Activated naive CD8-positive, alpha-beta T cell treated with anti-CD3 and anti-CD28 coated beads, Interleukin-2, amount 10 ng/mL, durations not matched to agents 7 days and 5 days (primary cell): ENCODE results near the gene ZNF407. TPM values are rescaled to one million over a fixed set of nuclear protein-coding genes. Genes with fewer than 3 reads are reported as not detected.

ENCODE experiments used
- ATAC-seq: fragments of 150-1000 bp; cut with Tn5 transposase; one replicate; pipeline ENCODE4 v1.10.0; 2021; ENCODE audit warnings: low read depth, moderate library complexity
- POLR2A ChIA-PET: fragments of 350-600 bp; sonication (Branson Sonifier 250); formaldehyde crosslinking; loops from one replicate; lab custom pipeline; 2021; ENCODE audit warnings: antibody characterized with exemption; lab: Charles Lee
- DNase-seq: peaks from one replicate; pipeline ENCODE4 v3.0.0; 2021
- H3K27ac Mint-ChIP-seq: one replicate; pipeline ENCODE4 v1.8.0; 2022; ENCODE audit warnings: mild to moderate bottlenecking, mixed read lengths
- H3K27me3 Mint-ChIP-seq: one replicate; pipeline ENCODE4 v1.8.0; 2022; ENCODE audit warnings: mild to moderate bottlenecking, moderate library complexity, mixed read lengths
- H3K36me3 Mint-ChIP-seq: one replicate; pipeline ENCODE4 v1.8.0; 2021; ENCODE audit warnings: mild to moderate bottlenecking, mixed read lengths
- H3K4me1 Mint-ChIP-seq: one replicate; pipeline ENCODE4 v1.8.0; 2021; ENCODE audit warnings: mixed read lengths
- H3K4me3 Mint-ChIP-seq: one replicate; pipeline ENCODE4 v1.8.0; 2022; ENCODE audit warnings: mild to moderate bottlenecking, moderate library complexity, mixed read lengths
- H3K9me3 Mint-ChIP-seq: one replicate; pipeline ENCODE4 v1.8.0; 2021; ENCODE audit warnings: mixed read lengths
- total RNA-seq, 2 experiments: library from RNA; stranded (reverse); gene quantifications; one replicate each; pipeline ENCODE4 v1.2.3, GENCODE V29; 2021

Gene ZNF407
- total RNA-seq, 2 experiments from 2014 or later, result 16.9 to 17.1 TPM

- Mint-ChIP-seq H3K4me1 (peaks cover 2% of the 10 kb centered on the region), H3K36me3 (no peaks in the 10 kb centered on the region), H3K27ac (no peak overlapping the region), H3K27me3 (no peaks in the 10 kb centered on the region), H3K4me3 (no peak overlapping the region), H3K9me3 (no peaks in the 10 kb centered on the region)
- ATAC-seq (no peak), DNase-seq (no peak)
- POLR2A ChIA-PET, result no interaction called here
Measured at GRCh38 chr18:75054611-75055010, 456.9 kb downstream of the ZNF407 start.

- Mint-ChIP-seq H3K9me3 (no peaks in the 10 kb centered on the region), H3K4me3 (no peak overlapping the region), H3K36me3 (peaks cover 2% of the 10 kb centered on the region), H3K4me1 (peaks cover 2% of the 10 kb centered on the region), H3K27me3 (no peaks in the 10 kb centered on the region), H3K27ac (no peak overlapping the region)
- POLR2A ChIA-PET, result no interaction called here
- ATAC-seq, result no peak
- DNase-seq, result no peak
Measured at GRCh38 chr18:75057169-75057960, 459.7 kb downstream of the ZNF407 start.

GRCh38 chr18:75060185-75060584 is 462.5 kb downstream of the ZNF407 start:
- Mint-ChIP-seq H3K27ac (no peak overlapping the region), H3K4me3 (no peak overlapping the region), H3K36me3 (peaks cover 2% of the 10 kb centered on the region), H3K9me3 (no peaks in the 10 kb centered on the region), H3K4me1 (no peaks in the 10 kb centered on the region), H3K27me3 (no peaks in the 10 kb centered on the region)
- no peak for ATAC-seq
- POLR2A ChIA-PET, result no interaction called here
- DNase-seq, result no peak

GRCh38 chr18:75062297-75062886 is 464.7 kb downstream of the ZNF407 start:
- no peak overlapping the region for H3K27ac Mint-ChIP-seq
- DNase-seq (no peak), ATAC-seq (no peak)
- no peak overlapping the region for H3K4me3 Mint-ChIP-seq
- no peaks in the 10 kb centered on the region for H3K9me3 Mint-ChIP-seq
- H3K27me3 Mint-ChIP-seq, result no peaks in the 10 kb centered on the region
- H3K36me3 Mint-ChIP-seq, result peaks cover 2% of the 10 kb centered on the region
- POLR2A ChIA-PET, result no interaction called here
- no peaks in the 10 kb centered on the region for H3K4me1 Mint-ChIP-seq

GRCh38 chr18:75063196-75063595 is 465.5 kb downstream of the ZNF407 start:
- no peak for DNase-seq
- POLR2A ChIA-PET, result no interaction called here
- no peaks in the 10 kb centered on the region for H3K4me1 Mint-ChIP-seq
- no peak for ATAC-seq
- no peaks in the 10 kb centered on the region for H3K9me3 Mint-ChIP-seq
- H3K27me3 Mint-ChIP-seq, result no peaks in the 10 kb centered on the region
- H3K4me3 Mint-ChIP-seq, result no peak overlapping the region
- peaks cover 2% of the 10 kb centered on the region for H3K36me3 Mint-ChIP-seq
- no peak overlapping the region for H3K27ac Mint-ChIP-seq

- Mint-ChIP-seq H3K4me1 (no peaks in the 10 kb centered on the region), H3K36me3 (peaks cover 2% of the 10 kb centered on the region), H3K27ac (no peak overlapping the region), H3K4me3 (no peak overlapping the region), H3K27me3 (no peaks in the 10 kb centered on the region), H3K9me3 (no peaks in the 10 kb centered on the region)
- POLR2A ChIA-PET, result no interaction called here
- DNase-seq, result no peak
- ATAC-seq, result no peak
Measured at GRCh38 chr18:75063615-75064512, 466.2 kb downstream of the ZNF407 start.

GRCh38 chr18:75064513-75064905 is 466.8 kb downstream of the ZNF407 start:
- H3K36me3 Mint-ChIP-seq, result peaks cover 2% of the 10 kb centered on the region
- DNase-seq (no peak), ATAC-seq (no peak)
- H3K27ac Mint-ChIP-seq, result no peak overlapping the region
- POLR2A ChIA-PET, result no interaction called here
- H3K9me3 Mint-ChIP-seq, result no peaks in the 10 kb centered on the region
- H3K4me1 Mint-ChIP-seq, result no peaks in the 10 kb centered on the region
- H3K4me3 Mint-ChIP-seq, result no peak overlapping the region
- H3K27me3 Mint-ChIP-seq, result no peaks in the 10 kb centered on the region

- Mint-ChIP-seq H3K4me1 (peaks cover 2% of the 10 kb centered on the region), H3K4me3 (no peak overlapping the region), H3K36me3 (peaks cover 2% of the 10 kb centered on the region), H3K27ac (no peak overlapping the region), H3K9me3 (no peaks in the 10 kb centered on the region), H3K27me3 (no peaks in the 10 kb centered on the region)
- ATAC-seq (no peak), DNase-seq (no peak)
- POLR2A ChIA-PET, result no interaction called here
Measured at GRCh38 chr18:75065251-75066000, 467.8 kb downstream of the ZNF407 start.

GRCh38 chr18:75066021-75066880 is 468.6 kb downstream of the ZNF407 start:
- Mint-ChIP-seq H3K27ac (no peak overlapping the region), H3K36me3 (peaks cover 2% of the 10 kb centered on the region), H3K27me3 (no peaks in the 10 kb centered on the region), H3K4me1 (peaks cover 10% of the 10 kb centered on the region), H3K9me3 (no peaks in the 10 kb centered on the region), H3K4me3 (no peak overlapping the region)
- POLR2A ChIA-PET, result no interaction called here
- no peak for ATAC-seq
- DNase-seq, result no peak

- Mint-ChIP-seq H3K27ac (peak overlapping the region; percentile 13), H3K4me1 (peaks cover 15% of the 10 kb centered on the region), H3K36me3 (no peaks in the 10 kb centered on the region), H3K4me3 (no peak overlapping the region), H3K27me3 (no peaks in the 10 kb centered on the region), H3K9me3 (no peaks in the 10 kb centered on the region)
- ATAC-seq, result no peak
- DNase-seq, result no peak
- POLR2A ChIA-PET, result no interaction called here
Measured at GRCh38 chr18:75066936-75067335, 469.3 kb downstream of the ZNF407 start.

GRCh38 chr18:75067996-75068645 is 470.5 kb downstream of the ZNF407 start:
- ATAC-seq (no peak), DNase-seq (no peak)
- H3K4me3 Mint-ChIP-seq, result no peak overlapping the region
- peaks cover 4% of the 10 kb centered on the region for H3K36me3 Mint-ChIP-seq
- no peaks in the 10 kb centered on the region for H3K27me3 Mint-ChIP-seq
- H3K27ac Mint-ChIP-seq, result no peak overlapping the region
- POLR2A ChIA-PET, result no interaction called here
- no peaks in the 10 kb centered on the region for H3K9me3 Mint-ChIP-seq
- peaks cover 17% of the 10 kb centered on the region for H3K4me1 Mint-ChIP-seq
